Endothelial cell of umbilical vein (primary cell): ENCODE data around the gene SRRD. TPM values are rescaled to one million over a fixed set of nuclear protein-coding genes. Genes with fewer than 3 reads are reported as not detected.

Source experiments
- BruUV-seq: library from RNA; stranded (reverse); fragments of 400-500 nt; replicated peaks from 2 replicates; lab custom pipeline; 2021; lab: Mats Ljungman, UMichigan
- CTCF ChIA-PET: fragments of 300-600, 350-600 bp; sonication (Branson Sonifier 250); formaldehyde crosslinking; loops from one replicate; lab custom pipeline; 2021; ENCODE audit warnings: antibody characterized with exemption, inconsistent platforms; lab: Charles Lee
- POLR2A ChIA-PET: fragments of 300-600, 350-600 bp; sonication (Branson Sonifier 250); formaldehyde crosslinking; loops from one replicate; lab custom pipeline; 2021; ENCODE audit warnings: antibody characterized with exemption, inconsistent platforms; lab: Charles Lee
- DNase-seq: peaks from one replicate; pipeline ENCODE4 v3.0.0-alpha.2; 2011; ENCODE audit warnings: low read depth, low spot score
- FAIRE-seq: peaks from 2 replicates; lab custom pipeline; 2011; peaks lifted over from hg19 to GRCh38; lab: Jason Lieb, UNC
- H2AFZ ChIP-seq: 2 replicates; pipeline ENCODE4 v1.6.0; 2012; ENCODE audit warnings: low read depth, low read length, control low read depth, inconsistent platforms
- H3K27ac ChIP-seq: 2 replicates; pipeline ENCODE4 v1.5.1; 2011; ENCODE audit warnings: low read depth, mild to moderate bottlenecking, control low read depth, low read length, moderate library complexity; ENCODE audit not compliant: insufficient read depth
- H3K27me3 ChIP-seq, 2 experiments: 2 replicates each; pipeline versions ENCODE4 v1.6.0 to v1.6.1; 2011; ENCODE audit warnings: low read length in 2 of 2, mixed read lengths in 1 of 2; ENCODE audit not compliant: control insufficient read depth in 2 of 2, insufficient read depth in 2 of 2
- H3K36me3 ChIP-seq, 2 experiments: 2 replicates in 1 of 2; 3 replicates in 1 of 2; pipeline ENCODE4 v1.5.1; 2011; ENCODE audit warnings: low read length in 2 of 2, mild to moderate bottlenecking in 1 of 2, moderate library complexity in 1 of 2; ENCODE audit not compliant: control insufficient read depth in 2 of 2, insufficient read depth in 2 of 2; ENCODE audit errors: extremely low read depth in 1 of 2
- H3K4me1 ChIP-seq: 3 replicates; pipeline ENCODE4 v1.5.1; 2011; ENCODE audit warnings: mild to moderate bottlenecking, low read length; ENCODE audit not compliant: control insufficient read depth, insufficient read depth; ENCODE audit errors: extremely low read depth
- H3K4me2 ChIP-seq: 2 replicates; pipeline ENCODE4 v1.6.1; 2011; ENCODE audit warnings: low read length, control low read depth, mixed read lengths; ENCODE audit not compliant: insufficient read depth
- H3K4me3 ChIP-seq, 3 experiments: fragments of 200-600 bp in 1 of 3; sonication (generic), shearing (Covaris generic) in 1 of 3; replicated peaks in 1 of 3; 2 replicates each; pipeline ENCODE4 v1.5.1; 2011 to 2016; ENCODE audit warnings: control low read depth in 3 of 3, low read length in 3 of 3, mild to moderate bottlenecking in 2 of 3, inconsistent platforms in 1 of 3, low read depth in 1 of 3, moderate library complexity in 1 of 3; ENCODE audit not compliant: insufficient read depth in 1 of 3
- H3K79me2 ChIP-seq: 2 replicates; pipeline ENCODE4 v1.6.0; 2012; ENCODE audit warnings: low read length, inconsistent platforms; ENCODE audit not compliant: control insufficient read depth, insufficient read depth
- H3K9ac ChIP-seq: replicated peaks from 2 replicates; pipeline ENCODE3; 2011; ENCODE audit warnings: low read length, control low read depth; ENCODE audit not compliant: insufficient read depth; ENCODE audit errors: extremely low read depth
- H3K9me1 ChIP-seq: replicated peaks from 3 replicates; pipeline ENCODE4 v1.6.0; 2011; ENCODE audit warnings: mild to moderate bottlenecking, low read length; ENCODE audit not compliant: control insufficient read depth, insufficient read depth; ENCODE audit errors: extremely low read depth
- H3K9me3 ChIP-seq: replicated peaks from 2 replicates; pipeline ENCODE4 v1.5.1; 2012; ENCODE audit warnings: low read length, inconsistent platforms; ENCODE audit not compliant: control insufficient read depth, insufficient read depth
- H4K20me1 ChIP-seq: replicated peaks from 2 replicates; pipeline ENCODE3; 2011; ENCODE audit warnings: mild to moderate bottlenecking, low read length; ENCODE audit not compliant: control insufficient read depth, insufficient read depth; ENCODE audit errors: extremely low read depth
- CTCF ChIP-seq, 2 donors: IDR thresholded peaks; 1 replicate in 1 of 2; 2 replicates in 1 of 2; pipeline ENCODE4 v1.5.1; 2011; ENCODE audit warnings: low read length in 2 of 2, mild to moderate bottlenecking in 2 of 2, moderate library complexity in 2 of 2, control low read depth in 1 of 2, inconsistent platforms in 1 of 2, low read depth in 1 of 2; ENCODE audit not compliant: insufficient read depth in 1 of 2; ENCODE audit errors: extremely low read depth in 1 of 2
- EZH2 ChIP-seq: IDR thresholded peaks from 2 replicates; pipeline ENCODE4 v1.6.1; 2012; ENCODE audit warnings: borderline replicate concordance, low read depth, mild to moderate bottlenecking, moderate library complexity, low read length, inconsistent platforms; ENCODE audit not compliant: severe bottlenecking
- FOS ChIP-seq: IDR thresholded peaks from 2 replicates; pipeline ENCODE4 v1.6.1; 2011; ENCODE audit warnings: mild to moderate bottlenecking, low read length, moderate library complexity, borderline replicate concordance; ENCODE audit not compliant: insufficient read depth
- GATA2 ChIP-seq: IDR thresholded peaks from 2 replicates; pipeline ENCODE4 v1.7.0; 2011; ENCODE audit warnings: low read depth, mild to moderate bottlenecking, moderate library complexity, mixed read lengths, low read length; ENCODE audit not compliant: insufficient read length, insufficient read depth
- JUN ChIP-seq: IDR thresholded peaks from 2 replicates; pipeline ENCODE4 v1.6.1; 2011; ENCODE audit warnings: borderline replicate concordance, low read depth; ENCODE audit not compliant: insufficient read length, insufficient read depth
- MAX ChIP-seq: IDR thresholded peaks from 2 replicates; pipeline ENCODE4 v1.6.1; 2011; ENCODE audit not compliant: insufficient read depth, insufficient read length
- MYC ChIP-seq: IDR thresholded peaks from one replicate; pipeline ENCODE4 v1.6.1; 2011; ENCODE audit warnings: mild to moderate bottlenecking, low read depth, low read length
- POLR2A ChIP-seq: IDR thresholded peaks from 2 replicates; pipeline ENCODE4 v1.6.1; 2012; ENCODE audit warnings: low read depth, mild to moderate bottlenecking, control low read depth, low read length
- POLR2AphosphoS5 ChIP-seq: IDR thresholded peaks from 2 replicates; pipeline ENCODE4 v1.6.1; 2012; ENCODE audit warnings: low read depth, mild to moderate bottlenecking, control low read depth, low read length, moderate library complexity; ENCODE audit not compliant: insufficient read depth
- dilution Hi-C: fragments of 300-500 bp; cut with MboI; formaldehyde crosslinking; loops from one replicate; pipeline ENCODE4 v1.15.0; 2019; ENCODE audit warnings: low sequenced_read_pairs; ENCODE audit not compliant: extremely low pct_ligation_motif_present
- intact Hi-C: fragments of 100-400 bp; cut with micrococcal nuclease; formaldehyde crosslinking; loops from one replicate; pipeline ENCODE4 v1.10.0; 2022
- polyA plus RNA-seq, 4 experiments: library from polyadenylated mRNA; depleted of rRNA in 3 of 4; stranded (reverse) in 3 of 4; unstranded in 1 of 4; fragments of >200 nt; gene quantifications; 2 replicates each; pipeline versions ENCODE4 v1.2.1 to v1.2.3, GENCODE V29; 2011 to 2012; ENCODE audit warnings: missing spikeins in 1 of 4
- total RNA-seq: library from RNA; stranded (reverse); gene quantifications from 2 replicates; pipeline ENCODE4 v1.2.3, GENCODE V29; 2021

Gene SRRD
- total and polyA plus RNA-seq, 2 donors (not counting 3 experiments of a cell fraction or from before 2014, with no cell fraction given): 23.4 to 24.2 TPM

- DNase-seq: no peak
- H3K36me3 ChIP-seq: peaks cover 0 to 3% of the 10 kb centered on the region in 2 experiments
- H4K20me1 ChIP-seq: no peaks in the 10 kb centered on the region
- FAIRE-seq: no peak
- POLR2A ChIA-PET: no interaction called here
- H3K4me3 ChIP-seq: no peak overlapping the region
- no peaks in the 10 kb centered on the region for H3K27me3 ChIP-seq
- no peaks in the 10 kb centered on the region for H3K9me3 ChIP-seq
- H3K79me2 ChIP-seq: no peaks in the 10 kb centered on the region
- H3K4me1 ChIP-seq: no peaks in the 10 kb centered on the region
- CTCF ChIA-PET: interaction anchor here (1.7 kb wide), 1 partner anchor 20 kb away, joined by 6 read pairs; no protein-coding TSS in a partner anchor
- dilution Hi-C loops (no loop called here), intact Hi-C loops (no loop called here)
- H3K27ac ChIP-seq: no peak overlapping the region
- H3K4me2 ChIP-seq: no peak overlapping the region
- no peak overlapping the region for H2AFZ ChIP-seq
- H3K9me1 ChIP-seq: no peaks in the 10 kb centered on the region
- no peak for TF ChIP-seq POLR2AphosphoS5
- no peak for TF ChIP-seq MAX
- no peak for TF ChIP-seq POLR2A
- no peak for TF ChIP-seq EZH2
- BruUV-seq: no TSS peak
- no peak overlapping the region for H3K9ac ChIP-seq
Measured at GRCh38 chr22:26522592-26522991, 38.9 kb downstream of the SRRD start.

GRCh38 chr22:26524870-26525269 is 41.2 kb downstream of the SRRD start:
- Histone ChIP-seq H4K20me1 (no peaks in the 10 kb centered on the region), H3K9ac (no peak overlapping the region), H3K4me2 (no peak overlapping the region), H3K27me3 (no peaks in the 10 kb centered on the region), H3K36me3 (peaks cover 0 to 8% of the 10 kb centered on the region in 2 experiments), H3K4me1 (no peaks in the 10 kb centered on the region), H3K4me3 (no peak overlapping the region), H3K27ac (no peak overlapping the region), H3K9me3 (no peaks in the 10 kb centered on the region), H2AFZ (no peak overlapping the region), H3K79me2 (no peaks in the 10 kb centered on the region), H3K9me1 (no peaks in the 10 kb centered on the region)
- DNase-seq (no peak), FAIRE-seq (no peak)
- TF ChIP-seq POLR2AphosphoS5: no peak
- no peak for TF ChIP-seq MYC
- TF ChIP-seq EZH2: no peak
- TF ChIP-seq GATA2: no peak
- TF ChIP-seq MAX: no peak
- TF ChIP-seq CTCF (IDR thresholded peaks at IDR 0.05; ENCODE audit: extremely low read depth in 1 of 2, insufficient read depth in 1 of 2, low read depth in 1 of 2, low read length in 2 of 2): no peak
- TF ChIP-seq JUN: no peak
- TF ChIP-seq FOS: no peak
- TF ChIP-seq POLR2A: no peak
- ChIA-PET POLR2A (no interaction called here), CTCF (interaction anchor here (0.6 kb wide), 1 partner anchor 25 kb away, joined by 3 read pairs; no protein-coding TSS in a partner anchor)
- intact Hi-C loops (no loop called here), dilution Hi-C loops (no loop called here)
- no TSS peak for BruUV-seq
